GM19099 (cell line): ENCODE data around the gene KRTAP10-5.
"Not testable (repeated sequence)": the region's sequence is repeated elsewhere in the genome, so short reads cannot be mapped to it uniquely, and the experiment has no call there.

Source experiments
- POLR2A ChIP-seq: IDR thresholded peaks from 3 replicates; pipeline ENCODE4 v1.6.1; 2011; ENCODE audit warnings: low read depth; ENCODE audit not compliant: insufficient read length; ENCODE audit errors: extremely low read depth

Gene KRTAP10-5

DNA sequence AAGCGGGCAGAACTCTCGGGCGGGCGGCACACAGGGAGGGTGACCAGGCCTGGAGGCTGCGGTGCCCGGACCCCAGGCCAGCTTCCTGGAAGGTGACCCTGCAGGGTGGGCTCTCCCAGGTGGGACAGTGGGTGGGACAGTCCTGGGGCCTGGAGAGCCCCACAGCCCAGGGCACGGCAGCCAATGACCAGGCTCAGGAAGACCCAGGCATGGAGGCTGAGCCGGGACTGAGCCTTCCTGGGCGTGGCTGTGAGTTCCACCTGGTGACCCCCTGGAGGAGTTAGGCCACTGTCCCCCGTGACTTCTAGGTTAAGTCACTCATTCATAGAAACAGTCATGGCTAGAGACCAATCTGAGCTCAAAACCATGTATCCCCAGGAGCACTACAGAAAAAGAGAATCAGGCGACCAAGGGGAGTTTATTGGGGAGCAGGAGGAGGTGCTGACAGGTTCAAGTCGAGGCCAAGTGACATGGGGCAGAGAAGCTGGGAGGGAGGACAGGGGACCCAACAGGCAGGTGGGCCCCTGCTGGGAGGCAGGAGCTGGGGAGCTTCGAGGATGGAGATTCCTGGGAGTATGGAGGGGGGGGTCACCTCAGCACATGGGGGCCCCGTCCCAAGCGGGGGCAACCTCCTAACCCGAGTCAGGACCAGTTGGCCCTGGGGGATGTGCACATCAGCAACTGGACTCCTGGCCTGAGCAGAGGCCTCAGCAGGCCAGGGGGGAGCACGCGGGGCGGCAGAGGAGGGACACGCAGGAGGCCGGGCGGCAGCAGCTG, 1.2 kb downstream of the KRTAP10-5 start:
- TF ChIP-seq POLR2A = no peak

DNA sequence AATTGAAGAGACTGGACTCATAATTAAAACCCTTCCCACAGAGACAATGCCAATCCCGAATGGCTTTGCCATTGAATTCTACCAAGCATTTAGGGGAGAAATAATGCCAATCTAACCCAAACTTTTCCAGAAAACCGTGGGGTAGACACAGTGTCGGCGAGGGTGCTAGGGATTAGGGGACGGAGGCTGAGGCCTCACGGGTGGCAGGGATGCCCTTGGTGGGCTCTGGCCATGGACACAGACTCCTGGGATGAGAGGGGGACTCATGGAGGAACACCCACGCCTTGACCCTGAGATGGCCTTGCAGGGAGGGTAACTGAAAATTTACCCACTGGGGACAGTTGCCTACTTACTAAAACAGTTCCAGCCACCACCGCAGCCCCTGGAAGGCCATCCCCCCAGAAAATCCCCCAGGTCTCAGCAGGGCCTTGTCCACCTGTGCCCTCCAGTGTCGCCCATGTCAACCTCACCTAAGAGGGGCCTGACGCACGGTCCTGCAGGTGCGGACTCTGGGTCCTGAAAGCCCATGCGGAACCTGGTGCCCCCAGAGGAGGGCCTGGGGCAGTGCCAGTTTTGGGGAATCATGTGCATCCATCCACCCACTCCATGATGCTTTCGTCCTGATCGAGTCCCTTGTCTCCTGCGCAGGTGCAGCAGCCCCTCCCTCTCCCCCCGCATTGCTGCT, 1.9 kb downstream of the KRTAP10-5 start:
- no peak for TF ChIP-seq POLR2A

DNA sequence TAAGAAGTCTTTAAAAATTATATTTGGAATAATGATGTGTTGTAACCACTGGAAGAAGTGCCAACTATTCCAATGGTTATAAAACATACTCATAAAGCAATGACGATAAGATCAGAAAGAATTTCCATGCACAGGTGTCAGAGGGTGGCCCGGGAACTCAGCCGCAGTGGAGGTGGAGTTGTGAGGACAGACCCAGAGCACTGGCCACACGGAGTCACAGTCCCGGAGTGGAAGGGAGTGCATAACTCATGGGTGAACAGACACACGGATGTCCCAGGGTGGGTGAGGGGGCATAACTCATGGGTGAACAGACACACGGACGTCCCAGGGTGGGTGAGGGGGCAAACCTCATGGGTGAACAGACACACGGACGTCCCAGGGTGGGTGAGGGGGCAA, 4.4 kb downstream of the KRTAP10-5 start:
- no peak for TF ChIP-seq POLR2A

- TF ChIP-seq POLR2A = no peak
Observed at GRCh38 chr21:44575307-44576024, 4.9 kb downstream of the KRTAP10-5 start.

GRCh38 chr21:44574457-44575306, 5.7 kb downstream of the KRTAP10-5 start:
- TF ChIP-seq POLR2A = no peak

DNA sequence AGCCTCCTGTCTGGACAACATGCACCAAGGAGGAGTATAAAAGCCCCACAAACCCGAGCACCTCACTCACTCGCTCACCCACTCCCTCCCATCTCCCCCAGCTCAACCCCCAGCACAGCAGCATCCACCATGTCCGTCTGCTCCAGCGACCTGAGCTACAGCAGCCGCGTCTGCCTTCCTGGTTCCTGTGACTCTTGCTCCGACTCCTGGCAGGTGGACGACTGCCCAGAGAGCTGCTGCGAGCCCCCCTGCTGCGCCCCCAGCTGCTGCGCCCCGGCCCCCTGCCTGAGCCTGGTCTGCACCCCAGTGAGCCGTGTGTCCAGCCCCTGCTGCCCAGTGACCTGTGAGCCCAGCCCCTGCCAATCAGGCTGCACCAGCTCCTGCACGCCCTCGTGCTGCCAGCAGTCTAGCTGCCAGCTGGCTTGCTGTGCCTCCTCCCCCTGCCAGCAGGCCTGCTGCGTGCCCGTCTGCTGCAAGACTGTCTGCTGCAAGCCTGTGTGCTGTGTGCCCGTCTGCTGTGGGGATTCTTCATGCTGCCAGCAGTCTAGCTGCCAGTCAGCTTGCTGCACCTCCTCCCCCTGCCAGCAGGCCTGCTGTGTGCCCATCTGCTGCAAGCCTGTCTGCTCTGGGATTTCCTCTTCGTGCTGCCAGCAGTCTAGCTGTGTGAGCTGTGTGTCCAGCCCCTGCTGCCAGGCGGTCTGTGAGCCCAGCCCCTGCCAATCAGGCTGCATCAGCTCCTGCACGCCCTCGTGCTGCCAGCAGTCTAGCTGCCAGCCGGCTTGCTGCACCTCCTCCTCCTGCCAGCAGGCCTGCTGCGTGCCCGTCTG, 6.6 kb downstream of the KRTAP10-5 start, which contains the start of gene KRTAP10-4:
KRTAP10-4 (plus strand) TSS at position 100 of the 827 bp plus-strand sequence; CDS start at position 130, 30 bp downstream.
- not testable (repeated sequence) for TF ChIP-seq POLR2A

DNA sequence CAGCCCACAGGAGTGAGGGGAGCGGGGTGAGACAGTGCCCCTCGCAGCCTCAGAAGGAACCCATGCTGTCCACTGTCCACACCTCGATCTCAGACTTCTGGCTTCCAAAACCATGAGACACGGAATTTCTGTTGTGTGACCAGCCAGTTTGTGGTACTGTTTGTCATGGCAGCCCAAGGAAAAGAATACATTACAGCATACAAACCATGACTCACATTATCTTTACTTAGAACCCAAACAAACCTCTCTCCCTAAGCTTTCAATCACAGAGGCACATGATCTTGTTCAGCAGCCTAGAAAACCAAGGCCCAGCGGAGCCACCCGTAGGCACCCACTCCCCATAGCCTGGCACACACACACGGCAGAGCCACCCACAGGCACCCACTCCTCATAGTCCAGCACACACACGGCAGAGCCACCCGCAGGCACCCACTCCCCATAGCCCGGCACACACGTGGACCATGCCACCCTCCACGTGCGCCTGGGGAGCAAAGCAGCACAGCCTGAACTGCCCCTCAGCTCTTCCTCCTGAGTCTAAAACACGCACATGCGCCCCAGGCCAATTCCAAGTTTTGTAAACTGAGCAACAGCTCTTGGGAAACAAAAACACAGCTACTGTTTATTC, 7.3 kb downstream of the KRTAP10-5 start:
- no peak for TF ChIP-seq POLR2A

GRCh38 chr21:44571844-44572782, 8.3 kb downstream of the KRTAP10-5 start:
- no peak for TF ChIP-seq POLR2A

DNA sequence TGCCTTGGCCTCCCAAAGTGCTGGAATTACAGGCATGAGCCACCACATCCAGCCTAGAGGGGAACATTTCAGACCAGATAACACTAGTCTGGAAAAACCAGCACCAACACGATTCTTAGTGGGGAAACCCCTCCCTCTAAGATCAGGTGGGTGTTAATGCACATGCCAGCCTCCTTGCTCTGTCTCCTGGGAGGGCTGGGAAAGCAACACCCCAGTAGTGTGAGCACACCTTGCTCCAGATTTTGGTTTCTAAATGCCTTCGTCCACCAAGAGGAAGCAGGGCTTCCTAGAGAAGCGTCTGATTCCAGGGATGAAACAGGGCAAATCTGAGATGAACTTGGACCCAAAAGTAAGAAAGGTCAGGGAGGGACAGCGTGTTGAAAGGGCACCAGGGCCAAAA, 9.1 kb downstream of the KRTAP10-5 start:
- TF ChIP-seq POLR2A = no peak

DNA sequence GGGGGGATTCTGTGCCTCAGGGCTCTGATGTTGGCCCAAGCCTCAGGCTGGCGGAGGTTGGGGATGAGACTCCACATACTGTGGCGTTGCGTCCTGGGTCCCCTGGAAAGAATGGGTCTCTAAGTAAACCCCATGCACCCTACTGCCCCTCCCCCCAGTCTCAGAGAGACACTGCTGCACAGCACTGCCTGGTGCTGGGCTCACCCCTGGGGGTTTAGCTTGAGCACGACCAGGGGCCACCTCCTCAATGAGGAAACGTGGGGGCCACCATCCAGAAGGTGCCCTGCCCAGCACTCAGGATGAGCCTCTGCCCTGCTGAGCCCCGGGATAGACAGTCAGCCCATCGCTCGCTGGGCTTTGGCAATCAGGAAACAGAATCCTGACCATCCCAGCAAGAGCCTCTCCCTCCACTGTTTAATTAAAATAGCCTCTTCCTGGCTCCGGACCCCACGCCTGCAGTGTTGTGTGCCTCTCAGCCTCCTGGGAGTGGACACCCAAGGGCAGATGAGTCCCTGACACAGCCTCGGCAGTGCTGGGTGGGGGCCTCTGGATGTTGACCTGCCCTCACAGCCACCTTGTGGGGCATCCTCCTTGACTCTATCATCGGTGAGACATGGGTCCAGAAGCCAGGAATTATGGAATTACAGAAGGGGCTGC, 10.4 kb downstream of the KRTAP10-5 start:
- no peak for TF ChIP-seq POLR2A

GRCh38 chr21:44568667-44569556, 11.5 kb downstream of the KRTAP10-5 start:
- TF ChIP-seq POLR2A = no peak

GRCh38 chr21:44568261-44568660, 12.1 kb downstream of the KRTAP10-5 start:
- no peak for TF ChIP-seq POLR2A
